Measurements from ENCODE around the gene NPIPB9.
"Not testable (repeated sequence)": the region's sequence is repeated elsewhere in the genome, so short reads cannot be mapped to it uniquely, and the experiment has no call there.

NPIPB9 gene

GRCh38 chr16:28781697-28782096 is 30.1 kb downstream of the NPIPB9 start:
- not testable (repeated sequence) for H3K4ac ChIP-seq (ENCODE audit: low read depth in 1 of 2, low read length in 2 of 2); H3K4me2 ChIP-seq (ENCODE audit: low read length, poor library complexity, severe bottlenecking); H2AFZ ChIP-seq (ENCODE audit: low read depth, low read length); H3K4me3 ChIP-seq (ENCODE audit: insufficient read depth in 1 of 2, low read depth in 1 of 2, low read length in 2 of 2); H3K23ac ChIP-seq (ENCODE audit: low read length in 2 of 2); H2BK12ac ChIP-seq (ENCODE audit: low read length in 2 of 2); H3K27me3 ChIP-seq (ENCODE audit: control insufficient read depth in 1 of 2, insufficient read depth in 1 of 2, low read length in 2 of 2); H3K14ac ChIP-seq (ENCODE audit: low read length in 2 of 2); H3K27ac ChIP-seq (ENCODE audit: low read length, poor library complexity, severe bottlenecking); H2BK15ac ChIP-seq (ENCODE audit: low read depth, poor library complexity, severe bottlenecking); H2BK120ac ChIP-seq (ENCODE audit: low read depth, low read length); DNase-seq; H3K36me3 ChIP-seq (ENCODE audit: control insufficient read depth in 1 of 2, insufficient read depth in 2 of 2, low read depth in 1 of 2, low read length in 2 of 2); H4K91ac ChIP-seq (ENCODE audit: low read length); H4K8ac ChIP-seq (ENCODE audit: low read length); H3K4me1 ChIP-seq (ENCODE audit: control insufficient read depth, insufficient read depth, low read depth, low read length); H3K18ac ChIP-seq (ENCODE audit: low read depth in 1 of 2, low read length in 2 of 2); H3K9me3 ChIP-seq (ENCODE audit: control insufficient read depth, low read length); H3K9ac ChIP-seq (ENCODE audit: low read length); H2BK5ac ChIP-seq (ENCODE audit: low read depth, low read length, poor library complexity, severe bottlenecking); H2AK5ac ChIP-seq (ENCODE audit: low read length, severe bottlenecking); H3K79me1 ChIP-seq (replicated peaks; ENCODE audit: low read length, poor library complexity, severe bottlenecking)
- WGBS = no CpG with 5 or more reads among the region's 6 CpGs

DNA sequence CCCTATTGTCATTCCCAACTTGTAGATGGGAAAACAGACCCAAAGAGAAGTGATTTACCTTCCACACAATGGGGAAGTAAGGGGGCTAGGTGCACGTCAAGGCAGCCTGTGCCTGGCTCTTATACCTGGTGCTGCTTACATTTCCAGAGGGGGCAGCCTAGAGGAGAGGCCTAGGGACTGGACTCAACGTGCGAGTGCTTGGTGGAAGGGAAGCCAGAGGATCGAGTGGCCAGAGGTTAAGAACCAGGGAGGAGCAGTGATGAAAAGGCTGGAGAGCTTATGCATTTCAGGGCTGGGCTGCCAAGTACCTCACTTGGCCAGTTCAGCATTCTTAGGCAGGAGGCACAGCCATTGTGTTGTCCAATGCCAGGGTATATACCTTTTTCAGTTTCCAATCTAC is 30.8 kb downstream of the NPIPB9 start:
- not testable (repeated sequence) for DNase-seq; H3K23ac ChIP-seq (ENCODE audit: low read length in 2 of 2); H3K18ac ChIP-seq (ENCODE audit: low read depth in 1 of 2, low read length in 2 of 2); H2BK5ac ChIP-seq (ENCODE audit: low read depth, low read length, poor library complexity, severe bottlenecking); H3K9ac ChIP-seq (ENCODE audit: low read length); H3K14ac ChIP-seq (ENCODE audit: low read length in 2 of 2); H3K36me3 ChIP-seq (ENCODE audit: control insufficient read depth in 1 of 2, insufficient read depth in 2 of 2, low read depth in 1 of 2, low read length in 2 of 2); H2AFZ ChIP-seq (ENCODE audit: low read depth, low read length); H3K79me1 ChIP-seq (replicated peaks; ENCODE audit: low read length, poor library complexity, severe bottlenecking); H3K27me3 ChIP-seq (ENCODE audit: control insufficient read depth in 1 of 2, insufficient read depth in 1 of 2, low read length in 2 of 2); H2BK120ac ChIP-seq (ENCODE audit: low read depth, low read length); H3K4me3 ChIP-seq (ENCODE audit: insufficient read depth in 1 of 2, low read depth in 1 of 2, low read length in 2 of 2); H3K4me1 ChIP-seq (ENCODE audit: control insufficient read depth, insufficient read depth, low read depth, low read length); H4K8ac ChIP-seq (ENCODE audit: low read length); H3K4me2 ChIP-seq (ENCODE audit: low read length, poor library complexity, severe bottlenecking); H2BK12ac ChIP-seq (ENCODE audit: low read length in 2 of 2); H3K27ac ChIP-seq (ENCODE audit: low read length, poor library complexity, severe bottlenecking); H3K9me3 ChIP-seq (ENCODE audit: control insufficient read depth, low read length); H2BK15ac ChIP-seq (ENCODE audit: low read depth, poor library complexity, severe bottlenecking); H4K91ac ChIP-seq (ENCODE audit: low read length); H3K4ac ChIP-seq (ENCODE audit: low read depth in 1 of 2, low read length in 2 of 2); H2AK5ac ChIP-seq (ENCODE audit: low read length, severe bottlenecking)
- no CpG with 5 or more reads among the region's 4 CpGs for WGBS

GRCh38 chr16:28802235-28803019 is 50.8 kb downstream of the NPIPB9 start:
- not testable (repeated sequence) for H4K8ac ChIP-seq (ENCODE audit: low read length); H2BK5ac ChIP-seq (ENCODE audit: low read depth, low read length, poor library complexity, severe bottlenecking); H2AFZ ChIP-seq (ENCODE audit: low read depth, low read length); H2BK12ac ChIP-seq (ENCODE audit: low read length in 2 of 2); H3K4me3 ChIP-seq (ENCODE audit: insufficient read depth in 1 of 2, low read depth in 1 of 2, low read length in 2 of 2); H3K36me3 ChIP-seq (ENCODE audit: control insufficient read depth in 1 of 2, insufficient read depth in 2 of 2, low read depth in 1 of 2, low read length in 2 of 2); H3K4ac ChIP-seq (ENCODE audit: low read depth in 1 of 2, low read length in 2 of 2); H3K79me1 ChIP-seq (replicated peaks; ENCODE audit: low read length, poor library complexity, severe bottlenecking); H3K18ac ChIP-seq (ENCODE audit: low read depth in 1 of 2, low read length in 2 of 2); H3K27ac ChIP-seq (ENCODE audit: low read length, poor library complexity, severe bottlenecking); H4K91ac ChIP-seq (ENCODE audit: low read length); H3K9me3 ChIP-seq (ENCODE audit: control insufficient read depth, low read length); H3K14ac ChIP-seq (ENCODE audit: low read length in 2 of 2); H2AK5ac ChIP-seq (ENCODE audit: low read length, severe bottlenecking); H2BK120ac ChIP-seq (ENCODE audit: low read depth, low read length); H3K4me1 ChIP-seq (ENCODE audit: control insufficient read depth, insufficient read depth, low read depth, low read length); H3K9ac ChIP-seq (ENCODE audit: low read length); H3K23ac ChIP-seq (ENCODE audit: low read length in 2 of 2); H3K4me2 ChIP-seq (ENCODE audit: low read length, poor library complexity, severe bottlenecking); H2BK15ac ChIP-seq (ENCODE audit: low read depth, poor library complexity, severe bottlenecking); H3K27me3 ChIP-seq (ENCODE audit: control insufficient read depth in 1 of 2, insufficient read depth in 1 of 2, low read length in 2 of 2)
- WGBS = no CpG with 5 or more reads among the region's 13 CpGs
- DNase-seq = peak; percentile 77

DNA sequence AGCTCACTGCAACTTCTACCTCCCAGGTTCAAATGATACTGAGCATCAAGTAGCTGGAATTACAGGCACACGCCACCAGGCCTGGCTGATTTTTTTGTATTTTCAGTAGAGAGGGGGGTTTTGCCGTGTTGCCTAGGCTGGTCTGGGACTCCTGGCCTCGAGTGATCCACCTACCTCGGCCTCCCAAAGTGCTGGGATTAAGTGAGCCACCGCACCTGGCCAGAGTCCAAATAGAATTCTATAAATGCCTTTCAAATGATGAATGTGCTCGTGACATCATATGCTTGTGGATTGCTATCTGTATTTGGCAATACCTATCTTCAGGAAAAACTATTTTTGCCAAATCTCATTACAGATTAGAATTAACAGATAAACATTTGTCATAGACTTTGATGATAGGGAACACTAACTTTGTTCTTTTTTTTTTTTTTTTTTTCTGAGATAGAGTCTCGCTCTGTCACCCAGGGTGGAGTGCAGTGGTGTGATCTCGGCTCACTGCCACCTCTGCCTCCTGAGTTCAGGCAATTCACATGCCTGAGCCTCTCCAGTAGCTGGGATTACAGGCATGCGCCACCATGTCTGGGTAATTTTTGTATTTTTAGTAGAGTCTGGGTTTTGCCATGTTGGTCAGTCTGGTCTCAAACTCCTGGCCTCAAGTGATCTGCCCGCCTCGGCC is 56.0 kb downstream of the NPIPB9 start:
- H2AFZ ChIP-seq (ENCODE audit: low read depth, low read length); H3K9ac ChIP-seq (ENCODE audit: low read length); H4K91ac ChIP-seq (ENCODE audit: low read length); H4K8ac ChIP-seq (ENCODE audit: low read length); H2BK12ac ChIP-seq (ENCODE audit: low read length in 2 of 2); H3K4me1 ChIP-seq (ENCODE audit: control insufficient read depth, insufficient read depth, low read depth, low read length); DNase-seq; H3K36me3 ChIP-seq (ENCODE audit: control insufficient read depth in 1 of 2, insufficient read depth in 2 of 2, low read depth in 1 of 2, low read length in 2 of 2); H2BK15ac ChIP-seq (ENCODE audit: low read depth, poor library complexity, severe bottlenecking); H2BK120ac ChIP-seq (ENCODE audit: low read depth, low read length); H2BK5ac ChIP-seq (ENCODE audit: low read depth, low read length, poor library complexity, severe bottlenecking); H3K4ac ChIP-seq (ENCODE audit: low read depth in 1 of 2, low read length in 2 of 2); H3K4me2 ChIP-seq (ENCODE audit: low read length, poor library complexity, severe bottlenecking); H3K27me3 ChIP-seq (ENCODE audit: control insufficient read depth in 1 of 2, insufficient read depth in 1 of 2, low read length in 2 of 2); H2AK5ac ChIP-seq (ENCODE audit: low read length, severe bottlenecking); H3K18ac ChIP-seq (ENCODE audit: low read depth in 1 of 2, low read length in 2 of 2); H3K27ac ChIP-seq (ENCODE audit: low read length, poor library complexity, severe bottlenecking); H3K9me3 ChIP-seq (ENCODE audit: control insufficient read depth, low read length); H3K4me3 ChIP-seq (ENCODE audit: insufficient read depth in 1 of 2, low read depth in 1 of 2, low read length in 2 of 2); H3K79me1 ChIP-seq (replicated peaks; ENCODE audit: low read length, poor library complexity, severe bottlenecking); H3K14ac ChIP-seq (ENCODE audit: low read length in 2 of 2); H3K23ac ChIP-seq (ENCODE audit: low read length in 2 of 2): not testable (repeated sequence)
- WGBS = no CpG with 5 or more reads among the region's 11 CpGs
